Measurements from ENCODE around the gene DUSP9. TPM values are rescaled to one million over a fixed set of nuclear protein-coding genes. Genes with fewer than 3 reads are reported as not detected.
A peak's percentile ranks its signal among the peaks of the same experiment; 100 is the strongest.

Gene DUSP9
- total RNA-seq, 4 donors from 2014 or later: not detected

- in situ Hi-C loops (cut with MboI; ENCODE audit: low sequenced_read_pairs in 4 of 4) (no loop called here), intact Hi-C loops (cut with DNase I; ENCODE audit: low total_unique reads) (loop anchor here (5.0 to 10.0 kb wide), 2 partner anchors 36 to 109 kb away; partner anchors contain the start of genes ABCD1, BCAP31, IDH3G and SSR4)
- DNase-seq: peak in 1 of 2 donors; percentile 13
- Histone ChIP-seq H3K9me3 (no peaks in the 10 kb centered on the region), H3K4me3 (no peak overlapping the region), H3K4me1 (peaks cover 0 to 22% of the 10 kb centered on the region in 2 donors), H3K27ac (no peak overlapping the region), H3K36me3 (no peaks in the 10 kb centered on the region), H3K27me3 (no peaks in the 10 kb centered on the region)
- TF ChIP-seq CTCF (IDR thresholded peaks at IDR 0.05 in 4 of 5, conservative IDR thresholded peaks at IDR 0.05 in 1 of 5): no peak
- no peak for TF ChIP-seq POLR2A (IDR thresholded peaks at IDR 0.05)
- no peak for ATAC-seq
These were observed 39.0 kb downstream of the DUSP9 start for GRCh38 chrX:153685751-153686696.

GRCh38 chrX:153686711-153687110 lies 39.7 kb downstream of the DUSP9 start:
- TF ChIP-seq POLR2A (IDR thresholded peaks at IDR 0.05) (no peak), CTCF (IDR thresholded peaks at IDR 0.05 in 4 of 5, conservative IDR thresholded peaks at IDR 0.05 in 1 of 5) (no peak)
- H3K4me3 ChIP-seq: no peak overlapping the region
- no peaks in the 10 kb centered on the region for H3K9me3 ChIP-seq
- intact Hi-C loops (cut with DNase I; ENCODE audit: low total_unique reads): loop anchor here (1.0 to 10.0 kb wide), 3 partner anchors 22 to 108 kb away; partner anchors contain the start of genes ABCD1, BCAP31, IDH3G and SSR4
- H3K27me3 ChIP-seq: no peaks in the 10 kb centered on the region
- peak overlapping the region in 2 of 4 donors; percentile 78 to 79 for H3K27ac ChIP-seq
- in situ Hi-C loops (cut with MboI; ENCODE audit: low sequenced_read_pairs in 4 of 4): no loop called here
- peaks cover 0 to 22% of the 10 kb centered on the region in 2 donors for H3K4me1 ChIP-seq
- DNase-seq: no peak
- no peaks in the 10 kb centered on the region for H3K36me3 ChIP-seq
- ATAC-seq: no peak

GRCh38 chrX:153687121-153688039 lies 40.4 kb downstream of the DUSP9 start, which contains the start of gene SLC6A8:
TSS of gene SLC6A8 (plus strand) at chrX:153687926. CDS start at chrX:153688575, 649 bp downstream.
- peak within 1 kb of the TSS; percentile 85 to 91 (median 88) for H3K27ac ChIP-seq
- ATAC-seq (peak; percentile 40 to 44), DNase-seq (peak; percentile 61 to 74)
- no peaks in the 10 kb centered on the region for H3K36me3 ChIP-seq
- TF ChIP-seq POLR2A (IDR thresholded peaks at IDR 0.05): peak; percentile 70 to 71
- peak in 4 of 5 experiments; percentile 38 to 60 (median 49) for TF ChIP-seq CTCF (IDR thresholded peaks at IDR 0.05 in 4 of 5, conservative IDR thresholded peaks at IDR 0.05 in 1 of 5)
- H3K4me3 ChIP-seq: peak within 1 kb of the TSS; percentile 47 to 56 (median 49)
- H3K4me1 ChIP-seq: peaks cover 0 to 27% of the 10 kb centered on the region in 2 donors
- intact Hi-C loops (cut with DNase I; ENCODE audit: low total_unique reads) (loop anchor here (1.0 to 10.0 kb wide), 3 partner anchors 21 to 107 kb away; partner anchors contain the start of genes ABCD1, BCAP31, IDH3G and SSR4), in situ Hi-C loops (cut with MboI; ENCODE audit: low sequenced_read_pairs in 4 of 4) (no loop called here)
- no peaks in the 10 kb centered on the region for H3K27me3 ChIP-seq
- H3K9me3 ChIP-seq: no peaks in the 10 kb centered on the region

- Histone ChIP-seq H3K9me3 (no peaks in the 10 kb centered on the region), H3K36me3 (no peaks in the 10 kb centered on the region), H3K4me1 (peaks cover 0 to 33% of the 10 kb centered on the region in 2 donors), H3K4me3 (peak overlapping the region in 1 of 4 donors; percentile 56), H3K27ac (no peak overlapping the region), H3K27me3 (no peaks in the 10 kb centered on the region)
- DNase-seq (no peak), ATAC-seq (peak in 1 of 2 donors; percentile 2)
- intact Hi-C loops (cut with DNase I; ENCODE audit: low total_unique reads): loop anchor here (5.0 to 10.0 kb wide), 2 partner anchors 34 to 107 kb away; partner anchors contain the start of genes ABCD1, BCAP31, IDH3G and SSR4
- TF ChIP-seq POLR2A (IDR thresholded peaks at IDR 0.05) (no peak), CTCF (IDR thresholded peaks at IDR 0.05 in 4 of 5, conservative IDR thresholded peaks at IDR 0.05 in 1 of 5) (no peak)
- in situ Hi-C loops (cut with MboI; ENCODE audit: low sequenced_read_pairs in 4 of 4): no loop called here
These were observed 41.1 kb downstream of the DUSP9 start for GRCh38 chrX:153688071-153688470.
